Neural progenitor cell (in vitro differentiated cells): Measurements from ENCODE around the gene MRE11.

Experiments
- EZH2phosphoT487 ChIP-seq: fragments of 200-600 bp; sonication (generic); IDR thresholded peaks from 2 replicates; pipeline ENCODE4 v1.6.1; 2017; ENCODE audit warnings: antibody characterized with exemption
- TF ChIP-seq, protein P1 (sequence below): fragments of 200-600 bp; sonication (generic); IDR thresholded peaks from 2 replicates; pipeline ENCODE4 v1.5.1; 2017; ENCODE audit warnings: antibody characterized with exemption, mild to moderate bottlenecking

DNA sequence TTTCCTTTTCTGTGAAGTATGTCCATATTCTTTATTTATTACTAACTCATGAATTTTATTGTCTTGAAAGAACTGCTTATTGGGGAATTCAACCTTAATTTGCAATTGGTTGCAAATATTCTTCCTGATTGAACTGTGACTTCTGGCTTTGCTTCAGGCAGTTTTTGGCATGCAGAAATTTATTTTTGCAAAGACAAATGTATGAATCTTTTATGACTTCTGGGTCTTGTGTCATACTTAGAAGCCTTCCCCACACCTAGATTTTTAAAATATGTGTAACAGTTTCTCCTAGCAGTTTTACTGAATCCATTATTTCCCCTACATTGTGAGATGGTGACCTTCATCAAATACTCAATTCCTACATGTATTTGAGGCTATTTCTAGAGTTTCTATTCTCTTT lies 12.3 kb downstream of the MRE11 start:
- TF ChIP-seq, protein P1, sequence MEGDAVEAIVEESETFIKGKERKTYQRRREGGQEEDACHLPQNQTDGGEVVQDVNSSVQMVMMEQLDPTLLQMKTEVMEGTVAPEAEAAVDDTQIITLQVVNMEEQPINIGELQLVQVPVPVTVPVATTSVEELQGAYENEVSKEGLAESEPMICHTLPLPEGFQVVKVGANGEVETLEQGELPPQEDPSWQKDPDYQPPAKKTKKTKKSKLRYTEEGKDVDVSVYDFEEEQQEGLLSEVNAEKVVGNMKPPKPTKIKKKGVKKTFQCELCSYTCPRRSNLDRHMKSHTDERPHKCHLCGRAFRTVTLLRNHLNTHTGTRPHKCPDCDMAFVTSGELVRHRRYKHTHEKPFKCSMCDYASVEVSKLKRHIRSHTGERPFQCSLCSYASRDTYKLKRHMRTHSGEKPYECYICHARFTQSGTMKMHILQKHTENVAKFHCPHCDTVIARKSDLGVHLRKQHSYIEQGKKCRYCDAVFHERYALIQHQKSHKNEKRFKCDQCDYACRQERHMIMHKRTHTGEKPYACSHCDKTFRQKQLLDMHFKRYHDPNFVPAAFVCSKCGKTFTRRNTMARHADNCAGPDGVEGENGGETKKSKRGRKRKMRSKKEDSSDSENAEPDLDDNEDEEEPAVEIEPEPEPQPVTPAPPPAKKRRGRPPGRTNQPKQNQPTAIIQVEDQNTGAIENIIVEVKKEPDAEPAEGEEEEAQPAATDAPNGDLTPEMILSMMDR = no peak
- TF ChIP-seq EZH2phosphoT487 = no peak
